GM19397 (cell line): Measurements from ENCODE around the gene C10orf53.
"Not testable (repeated sequence)": the region's sequence is repeated elsewhere in the genome, so short reads cannot be mapped to it uniquely, and the experiment has no call there.

Experiments
- ATAC-seq: cut with Tn5 transposase; IDR thresholded peaks from one replicate; pipeline ENCODE4 v1.9.1; 2021; ENCODE audit warnings: mild to moderate bottlenecking, moderate library complexity; ENCODE audit not compliant: unreplicated experiment

Gene C10orf53

DNA sequence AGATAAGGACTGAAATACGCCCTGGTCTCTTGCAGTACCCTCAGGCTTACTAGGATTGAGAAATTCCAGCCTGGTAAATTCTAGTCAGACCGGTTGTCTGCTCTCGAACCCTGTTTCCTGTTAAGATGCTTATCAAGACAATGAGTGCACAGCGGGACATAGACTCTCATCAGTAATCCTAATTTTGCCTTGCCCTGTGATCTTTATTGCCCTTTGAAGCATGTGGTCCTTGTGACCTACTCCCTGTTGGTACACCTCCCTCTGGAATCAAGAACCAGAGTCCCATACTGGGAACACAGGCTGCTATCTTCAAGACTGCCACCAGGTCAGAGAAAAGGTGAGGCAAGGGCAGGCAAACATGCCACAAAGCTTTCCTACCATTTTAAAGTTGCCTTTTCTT is 7.2 kb downstream of the C10orf53 start:
- ATAC-seq: no peak

GRCh38 chr10:49688261-49688846 is 8.9 kb downstream of the C10orf53 start:
- no peak for ATAC-seq

DNA sequence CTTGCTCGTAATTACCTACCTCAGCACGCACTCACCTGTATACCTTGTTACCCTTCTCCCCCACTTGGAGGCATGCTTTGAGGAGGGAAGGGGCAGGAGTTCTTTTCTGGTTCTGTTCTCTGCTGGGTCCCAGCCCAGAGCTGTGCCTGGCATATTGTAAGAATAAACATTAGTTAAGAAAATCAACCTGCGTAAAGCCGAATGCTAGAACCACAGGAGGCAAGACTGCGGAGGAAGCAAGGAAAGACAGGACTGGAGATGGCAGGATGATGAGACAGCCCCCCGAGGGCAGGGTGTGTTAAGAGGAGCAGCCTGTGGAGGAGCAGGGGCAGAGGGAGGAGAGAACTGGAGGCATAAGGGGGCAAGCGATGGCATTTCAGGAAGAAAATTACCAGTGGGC is 9.5 kb downstream of the C10orf53 start:
- ATAC-seq: no peak

DNA sequence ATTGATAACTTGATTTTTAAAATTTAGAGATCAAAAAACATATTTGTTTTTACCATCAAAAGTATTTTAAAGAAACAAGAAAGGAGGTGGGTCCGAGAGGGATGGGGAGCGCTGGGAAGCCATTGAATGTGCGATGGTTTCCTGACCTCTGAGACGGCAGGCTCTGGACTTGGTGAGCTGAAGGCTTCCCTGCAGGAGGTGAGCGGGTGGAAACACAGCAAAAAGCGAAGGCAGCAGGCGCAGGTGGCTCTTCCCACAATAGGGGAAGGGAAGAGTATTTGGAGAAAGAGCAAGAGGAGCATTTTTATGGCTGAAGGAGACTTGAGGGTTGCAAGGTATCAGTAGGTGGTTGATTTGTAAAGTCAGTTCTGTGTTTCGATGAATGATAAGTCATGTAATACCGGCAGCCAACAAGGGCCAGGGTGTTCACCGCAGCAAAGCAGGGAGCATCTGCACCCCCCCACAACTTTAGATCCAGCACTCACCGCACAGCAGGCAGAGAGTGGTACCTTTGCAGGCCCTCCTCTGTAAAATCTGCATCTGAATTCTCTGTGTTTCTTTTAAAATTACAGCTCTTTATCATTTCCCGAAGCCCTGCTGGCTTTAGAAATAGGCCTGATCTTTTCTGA is 10.5 kb downstream of the C10orf53 start:
- no peak for ATAC-seq

GRCh38 chr10:49690698-49691356 is 11.4 kb downstream of the C10orf53 start:
- no peak for ATAC-seq

DNA sequence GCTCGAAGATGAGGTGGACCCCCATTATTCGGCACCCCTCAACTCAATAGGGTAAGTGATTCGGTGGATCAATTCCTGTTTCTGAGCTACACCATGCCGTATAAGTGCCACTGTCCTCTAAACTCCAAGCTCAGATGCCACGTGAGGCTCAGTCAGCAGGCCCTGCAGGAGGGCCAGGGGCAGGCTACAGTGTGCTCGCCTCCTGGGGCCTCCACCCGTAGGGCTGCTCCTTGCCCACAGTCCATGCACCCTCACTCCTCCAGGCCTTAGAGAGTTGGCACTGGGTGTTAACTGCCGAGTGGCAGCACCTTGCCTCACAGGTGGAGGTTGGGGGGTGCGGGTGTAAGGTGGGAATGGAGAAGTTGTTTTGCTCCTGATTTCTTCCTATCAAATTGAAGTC is 12.1 kb downstream of the C10orf53 start:
- no peak for ATAC-seq

DNA sequence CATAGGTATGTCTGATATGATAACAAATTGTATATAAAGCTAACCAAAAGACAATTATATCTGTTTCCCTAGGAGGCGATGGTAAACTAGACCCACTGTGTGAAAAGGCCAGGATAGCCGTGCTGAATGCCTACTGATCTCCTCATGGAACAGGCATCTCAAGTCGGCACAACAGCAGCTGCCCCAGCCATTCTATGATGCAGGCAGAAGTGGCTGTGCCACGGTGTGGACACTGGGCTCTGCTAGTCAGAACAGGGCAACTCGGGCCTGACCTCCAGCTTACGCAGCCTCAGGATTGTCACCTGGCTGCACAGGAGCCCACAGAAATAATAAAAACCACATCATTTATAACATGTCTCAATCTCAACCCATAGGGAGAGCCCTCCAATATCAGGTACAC is 15.0 kb downstream of the C10orf53 start:
- ATAC-seq: no peak

GRCh38 chr10:49696311-49696710 is 16.9 kb downstream of the C10orf53 start:
- no peak for ATAC-seq

- ATAC-seq: no peak
Observed at GRCh38 chr10:49698679-49699078, 19.2 kb downstream of the C10orf53 start.

DNA sequence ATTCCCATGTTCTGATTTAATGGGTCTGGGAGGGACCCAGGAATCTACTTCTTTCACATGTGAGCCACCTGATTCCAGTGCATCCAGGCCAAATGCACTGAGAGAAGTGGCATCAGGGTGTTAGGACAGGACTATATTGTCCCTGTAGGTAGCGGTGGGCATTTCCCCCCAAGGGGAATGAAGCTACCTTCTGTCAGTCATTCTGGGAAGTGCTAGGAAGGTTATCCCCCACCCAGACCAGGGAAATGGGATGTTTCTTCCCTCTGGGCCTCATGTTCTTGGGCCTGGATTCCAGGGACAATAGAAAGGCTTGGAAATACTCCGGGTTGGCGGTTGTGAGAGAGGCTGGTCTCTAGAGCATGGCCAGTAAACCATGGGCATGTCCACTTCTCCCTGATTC is 20.8 kb downstream of the C10orf53 start:
- no peak for ATAC-seq

- ATAC-seq: no peak
Observed at GRCh38 chr10:49700997-49701396, 21.5 kb downstream of the C10orf53 start.

DNA sequence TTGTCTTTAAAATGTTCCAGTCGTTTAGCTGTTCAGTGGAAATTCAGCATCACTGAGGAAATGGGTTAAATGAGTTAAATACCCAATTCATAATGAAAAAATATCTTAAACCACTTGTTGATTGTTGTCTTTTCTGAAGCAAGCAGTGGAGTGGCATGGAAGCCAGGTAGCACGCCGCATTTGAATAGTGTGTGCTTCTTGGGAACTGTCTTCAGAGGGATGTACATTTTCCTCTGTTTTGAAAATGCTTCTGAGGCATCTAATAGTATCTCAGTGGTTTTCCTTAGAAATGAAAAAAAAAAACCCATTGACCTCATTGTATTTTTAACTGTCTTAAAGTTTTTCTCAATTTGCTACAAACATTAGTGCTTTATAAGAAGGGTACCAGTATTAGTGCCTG is 28.1 kb downstream of the C10orf53 start:
- ATAC-seq: no peak

- ATAC-seq: no peak
Observed at GRCh38 chr10:49709934-49710333, 30.5 kb downstream of the C10orf53 start.

GRCh38 chr10:49710966-49711365 is 31.5 kb downstream of the C10orf53 start:
- no peak for ATAC-seq

DNA sequence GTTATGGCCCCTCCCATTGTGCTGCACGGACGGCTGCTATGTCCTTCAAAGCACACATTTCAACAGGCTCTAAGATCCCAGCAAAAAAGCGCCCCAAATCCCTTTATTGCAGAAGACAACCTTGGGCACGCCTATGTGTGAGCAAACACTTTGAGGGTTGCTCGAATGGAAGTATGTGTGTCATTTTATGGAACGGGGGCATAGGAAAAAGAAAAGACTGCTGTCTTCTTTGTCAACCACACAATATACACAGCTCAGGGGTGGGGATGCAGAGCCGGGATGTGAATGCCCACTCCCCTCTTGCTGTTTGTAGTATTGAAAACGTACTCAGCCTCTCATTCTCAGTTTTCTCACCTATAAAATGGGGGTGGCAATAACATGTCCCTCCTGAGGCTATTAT is 32.0 kb downstream of the C10orf53 start:
- ATAC-seq: no peak

DNA sequence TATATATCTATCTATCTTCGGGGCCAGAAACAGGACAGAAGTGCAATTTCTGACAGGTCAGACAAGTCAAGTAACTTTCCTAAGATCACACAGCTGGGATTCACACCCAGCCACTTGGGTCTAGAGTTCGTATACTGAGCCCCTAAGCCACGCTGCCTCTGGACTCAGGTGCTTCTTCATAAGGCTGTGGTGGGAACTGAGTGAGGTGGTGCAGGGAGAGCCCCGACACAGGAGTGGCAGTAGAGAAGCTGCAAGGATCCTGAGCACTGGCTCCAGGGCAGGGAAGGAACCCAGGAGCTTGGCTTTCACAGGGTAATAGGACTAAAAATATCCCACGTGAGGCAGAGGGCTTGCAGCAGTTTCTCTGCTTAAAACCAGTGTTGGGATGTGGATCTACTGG is 33.8 kb downstream of the C10orf53 start:
- ATAC-seq: no peak

DNA sequence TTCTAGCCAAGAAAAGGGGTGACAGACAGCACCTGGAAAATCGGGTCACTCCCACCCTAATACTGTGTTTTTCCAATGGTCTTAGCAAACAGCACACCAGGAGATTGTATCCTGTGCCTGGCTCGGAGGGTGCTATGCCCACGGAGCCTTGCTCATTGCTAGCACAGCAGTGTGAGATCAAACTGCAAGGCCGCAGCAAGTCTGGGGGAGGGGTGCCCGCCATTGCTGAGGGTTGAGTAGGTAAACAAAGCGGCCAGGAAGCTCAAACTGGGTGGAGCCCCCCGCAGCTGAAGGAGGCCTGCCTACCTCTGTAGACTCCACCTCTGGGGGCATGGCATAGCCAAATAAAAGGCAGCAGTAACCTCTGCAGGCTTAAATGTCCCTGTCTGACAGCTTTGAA is 35.7 kb downstream of the C10orf53 start:
- not testable (repeated sequence) for ATAC-seq

DNA sequence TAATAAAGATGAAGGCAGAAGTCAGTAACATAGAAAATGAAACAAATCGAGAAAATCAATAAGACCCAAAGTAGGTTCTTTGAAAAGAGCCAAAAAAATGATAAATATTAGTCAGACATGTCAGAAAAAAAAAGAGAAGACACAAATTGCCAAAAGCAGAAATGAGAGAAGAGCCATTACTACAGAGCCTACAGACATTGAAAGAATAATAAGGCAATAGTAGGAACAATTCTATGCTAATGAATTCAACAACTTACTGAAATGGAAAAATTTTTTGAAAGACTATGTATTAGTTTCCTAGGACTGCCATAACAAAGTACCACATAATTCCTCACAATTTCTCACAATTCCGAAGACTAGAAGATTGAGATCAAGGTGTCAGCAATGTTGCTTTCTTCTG is 47.1 kb downstream of the C10orf53 start:
- ATAC-seq: no peak

GRCh38 chr10:49733866-49734265 is 54.4 kb downstream of the C10orf53 start:
- ATAC-seq: no peak

- no peak for ATAC-seq
Observed at GRCh38 chr10:49734676-49735075, 55.2 kb downstream of the C10orf53 start.

GRCh38 chr10:49735161-49735560 is 55.7 kb downstream of the C10orf53 start:
- no peak for ATAC-seq

DNA sequence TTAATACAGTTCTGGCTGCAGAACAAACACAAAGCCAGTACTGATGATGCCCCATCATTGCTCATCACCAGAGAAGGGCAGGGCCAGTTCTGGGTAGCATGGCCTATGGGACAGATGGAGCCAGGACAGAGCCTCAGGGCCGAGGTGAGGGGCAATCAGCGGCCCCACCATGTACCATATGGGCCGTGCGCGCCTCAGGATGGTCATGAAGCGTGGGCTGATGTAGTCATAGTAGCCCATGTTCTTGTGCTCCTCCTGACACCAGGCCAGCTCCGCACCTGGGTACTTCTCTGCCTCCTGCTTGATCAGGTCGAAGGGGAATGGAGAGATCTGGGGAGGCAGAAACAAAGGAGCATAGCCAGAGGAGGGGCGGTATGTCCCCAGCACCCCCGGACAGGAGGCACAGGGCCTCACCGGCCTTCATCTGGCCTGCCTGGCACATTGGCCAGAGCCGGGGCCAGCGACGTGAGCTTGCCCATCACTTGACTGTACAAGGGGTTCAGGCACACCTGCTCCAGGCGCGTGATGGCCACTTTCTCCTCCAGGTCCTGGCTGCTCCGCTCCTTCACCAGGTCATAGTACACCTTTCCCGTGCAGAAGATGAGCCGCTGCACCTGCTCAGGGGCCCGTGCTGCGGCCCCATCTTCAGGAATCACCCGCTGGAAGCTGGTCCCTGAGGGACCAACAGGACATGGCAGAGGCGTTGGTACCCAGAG is 56.6 kb downstream of the C10orf53 start:
- ATAC-seq: no peak
